ENCODE data around the gene IRAK1. TPM values are rescaled to one million over a fixed set of nuclear protein-coding genes. Genes with fewer than 3 reads are reported as not detected.

IRAK1 gene
- total and polyA plus RNA-seq, 9 of the 15 experiments (the other 6 are each of a cell fraction or from before 2014, with no cell fraction given), result 11.6 to 261 (median 91.6) TPM

DNA sequence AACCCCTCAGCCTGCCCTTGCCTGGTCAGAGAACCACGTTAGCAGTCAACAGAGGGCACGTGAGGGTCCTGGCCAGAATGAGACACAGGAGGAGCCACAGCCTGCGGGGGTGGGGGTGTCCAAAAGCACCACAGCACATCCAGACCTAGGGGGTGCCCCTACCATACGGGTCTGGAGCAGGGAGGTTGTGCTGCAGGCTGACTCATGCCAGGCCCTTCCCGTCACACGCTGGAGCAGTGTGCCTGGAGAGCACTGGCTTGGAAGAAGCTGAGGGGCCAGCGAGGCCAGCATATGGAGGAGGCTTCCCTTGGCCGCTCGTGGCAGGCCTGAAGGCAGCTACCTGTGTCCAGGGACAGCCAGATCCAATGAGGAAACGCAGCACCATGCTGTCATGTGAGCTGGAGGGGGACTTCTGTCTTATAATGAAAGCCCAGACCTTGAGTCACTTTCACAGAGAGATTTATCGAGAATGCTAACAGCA, 1.5 kb upstream of the IRAK1 start (continued):
- TF ChIP-seq SMC3 (conservative IDR thresholded peaks at IDR 0.05; ENCODE audit: insufficient read depth, low read depth, low read length) (no peak), ZNF764 (CRISPR knock-in tag; IDR thresholded peaks at IDR 0.05; ENCODE audit: low read depth) (no peak), SIX5 (IDR thresholded peaks at IDR 0.05; ENCODE audit: borderline replicate concordance in 1 of 2, insufficient read depth in 1 of 2, low read depth in 1 of 2, low read length in 2 of 2) (no peak), MYBL2 (IDR thresholded peaks at IDR 0.05; ENCODE audit: low read depth) (no peak), MYBL2 (CRISPR knock-in tag; IDR thresholded peaks at IDR 0.05; ENCODE audit: borderline replicate concordance) (no peak), KLF10 (CRISPR knock-in tag; IDR thresholded peaks at IDR 0.05) (no peak), EGR1 (conservative IDR thresholded peaks at IDR 0.05) (peak; percentile 40; the same call in 1 of the 2 replicates), ZFP1 (CRISPR knock-in tag; IDR thresholded peaks at IDR 0.05) (no peak), NCOA1 (IDR thresholded peaks at IDR 0.05; ENCODE audit: low read depth) (no peak), POLR2G (IDR thresholded peaks at IDR 0.05; ENCODE audit: low read depth, low read length) (peak; percentile 58), RBFOX2 (IDR thresholded peaks at IDR 0.05; ENCODE audit: low read depth, low read length) (0 out of 2 replicates have a peak, but pooled peaks have one; percentile 16), CCNT2 (IDR thresholded peaks at IDR 0.05; ENCODE audit: borderline replicate concordance, extremely low read depth, insufficient read length, low read depth, low read length) (no peak), ZNF431 (CRISPR knock-in tag; IDR thresholded peaks at IDR 0.05) (no peak), POLR2A (conservative IDR thresholded peaks at IDR 0.05) (0 out of 2 replicates have a peak, but pooled peaks have one; percentile 18)
- TF ChIP-seq, protein P1, sequence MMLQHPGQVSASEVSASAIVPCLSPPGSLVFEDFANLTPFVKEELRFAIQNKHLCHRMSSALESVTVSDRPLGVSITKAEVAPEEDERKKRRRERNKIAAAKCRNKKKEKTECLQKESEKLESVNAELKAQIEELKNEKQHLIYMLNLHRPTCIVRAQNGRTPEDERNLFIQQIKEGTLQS (IDR thresholded peaks at IDR 0.05), result peak; percentile 19; the same call in 1 of the 2 replicates
- TF ChIP-seq, protein P1 (CRISPR knock-in tag; conservative IDR thresholded peaks at IDR 0.05), result no peak
- TF ChIP-seq, protein P2, sequence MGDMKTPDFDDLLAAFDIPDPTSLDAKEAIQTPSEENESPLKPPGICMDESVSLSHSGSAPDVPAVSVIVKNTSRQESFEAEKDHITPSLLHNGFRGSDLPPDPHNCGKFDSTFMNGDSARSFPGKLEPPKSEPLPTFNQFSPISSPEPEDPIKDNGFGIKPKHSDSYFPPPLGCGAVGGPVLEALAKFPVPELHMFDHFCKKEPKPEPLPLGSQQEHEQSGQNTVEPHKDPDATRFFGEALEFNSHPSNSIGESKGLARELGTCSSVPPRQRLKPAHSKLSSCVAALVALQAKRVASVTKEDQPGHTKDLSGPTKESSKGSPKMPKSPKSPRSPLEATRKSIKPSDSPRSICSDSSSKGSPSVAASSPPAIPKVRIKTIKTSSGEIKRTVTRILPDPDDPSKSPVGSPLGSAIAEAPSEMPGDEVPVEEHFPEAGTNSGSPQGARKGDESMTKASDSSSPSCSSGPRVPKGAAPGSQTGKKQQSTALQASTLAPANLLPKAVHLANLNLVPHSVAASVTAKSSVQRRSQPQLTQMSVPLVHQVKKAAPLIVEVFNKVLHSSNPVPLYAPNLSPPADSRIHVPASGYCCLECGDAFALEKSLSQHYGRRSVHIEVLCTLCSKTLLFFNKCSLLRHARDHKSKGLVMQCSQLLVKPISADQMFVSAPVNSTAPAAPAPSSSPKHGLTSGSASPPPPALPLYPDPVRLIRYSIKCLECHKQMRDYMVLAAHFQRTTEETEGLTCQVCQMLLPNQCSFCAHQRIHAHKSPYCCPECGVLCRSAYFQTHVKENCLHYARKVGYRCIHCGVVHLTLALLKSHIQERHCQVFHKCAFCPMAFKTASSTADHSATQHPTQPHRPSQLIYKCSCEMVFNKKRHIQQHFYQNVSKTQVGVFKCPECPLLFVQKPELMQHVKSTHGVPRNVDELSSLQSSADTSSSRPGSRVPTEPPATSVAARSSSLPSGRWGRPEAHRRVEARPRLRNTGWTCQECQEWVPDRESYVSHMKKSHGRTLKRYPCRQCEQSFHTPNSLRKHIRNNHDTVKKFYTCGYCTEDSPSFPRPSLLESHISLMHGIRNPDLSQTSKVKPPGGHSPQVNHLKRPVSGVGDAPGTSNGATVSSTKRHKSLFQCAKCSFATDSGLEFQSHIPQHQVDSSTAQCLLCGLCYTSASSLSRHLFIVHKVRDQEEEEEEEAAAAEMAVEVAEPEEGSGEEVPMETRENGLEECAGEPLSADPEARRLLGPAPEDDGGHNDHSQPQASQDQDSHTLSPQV (IDR thresholded peaks at IDR 0.05), result peak; percentile 72
- TF ChIP-seq, protein P3, sequence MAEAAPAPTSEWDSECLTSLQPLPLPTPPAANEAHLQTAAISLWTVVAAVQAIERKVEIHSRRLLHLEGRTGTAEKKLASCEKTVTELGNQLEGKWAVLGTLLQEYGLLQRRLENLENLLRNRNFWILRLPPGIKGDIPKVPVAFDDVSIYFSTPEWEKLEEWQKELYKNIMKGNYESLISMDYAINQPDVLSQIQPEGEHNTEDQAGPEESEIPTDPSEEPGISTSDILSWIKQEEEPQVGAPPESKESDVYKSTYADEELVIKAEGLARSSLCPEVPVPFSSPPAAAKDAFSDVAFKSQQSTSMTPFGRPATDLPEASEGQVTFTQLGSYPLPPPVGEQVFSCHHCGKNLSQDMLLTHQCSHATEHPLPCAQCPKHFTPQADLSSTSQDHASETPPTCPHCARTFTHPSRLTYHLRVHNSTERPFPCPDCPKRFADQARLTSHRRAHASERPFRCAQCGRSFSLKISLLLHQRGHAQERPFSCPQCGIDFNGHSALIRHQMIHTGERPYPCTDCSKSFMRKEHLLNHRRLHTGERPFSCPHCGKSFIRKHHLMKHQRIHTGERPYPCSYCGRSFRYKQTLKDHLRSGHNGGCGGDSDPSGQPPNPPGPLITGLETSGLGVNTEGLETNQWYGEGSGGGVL (CRISPR knock-in tag; IDR thresholded peaks at IDR 0.05), result no peak
- TF ChIP-seq, protein P4, sequence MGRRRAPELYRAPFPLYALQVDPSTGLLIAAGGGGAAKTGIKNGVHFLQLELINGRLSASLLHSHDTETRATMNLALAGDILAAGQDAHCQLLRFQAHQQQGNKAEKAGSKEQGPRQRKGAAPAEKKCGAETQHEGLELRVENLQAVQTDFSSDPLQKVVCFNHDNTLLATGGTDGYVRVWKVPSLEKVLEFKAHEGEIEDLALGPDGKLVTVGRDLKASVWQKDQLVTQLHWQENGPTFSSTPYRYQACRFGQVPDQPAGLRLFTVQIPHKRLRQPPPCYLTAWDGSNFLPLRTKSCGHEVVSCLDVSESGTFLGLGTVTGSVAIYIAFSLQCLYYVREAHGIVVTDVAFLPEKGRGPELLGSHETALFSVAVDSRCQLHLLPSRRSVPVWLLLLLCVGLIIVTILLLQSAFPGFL (CRISPR knock-in tag; IDR thresholded peaks at IDR 0.05), result no peak
- TF ChIP-seq, protein P5, sequence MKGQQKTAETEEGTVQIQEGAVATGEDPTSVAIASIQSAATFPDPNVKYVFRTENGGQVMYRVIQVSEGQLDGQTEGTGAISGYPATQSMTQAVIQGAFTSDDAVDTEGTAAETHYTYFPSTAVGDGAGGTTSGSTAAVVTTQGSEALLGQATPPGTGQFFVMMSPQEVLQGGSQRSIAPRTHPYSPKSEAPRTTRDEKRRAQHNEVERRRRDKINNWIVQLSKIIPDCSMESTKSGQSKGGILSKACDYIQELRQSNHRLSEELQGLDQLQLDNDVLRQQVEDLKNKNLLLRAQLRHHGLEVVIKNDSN (CRISPR knock-in tag; IDR thresholded peaks at IDR 0.05), result 0 out of 2 replicates have a peak, but pooled peaks have one; percentile 18
